Right atrium auricular region (tissue), 2 donors: Measurements from ENCODE around the gene ZNF536. TPM values are rescaled to one million over a fixed set of nuclear protein-coding genes. Genes with fewer than 3 reads are reported as not detected.

Experiments used
- DNase-seq: peaks from one replicate; pipeline ENCODE4 v3.0.0-alpha.2; 2019; ENCODE audit warnings: low spot score
- H3K27ac ChIP-seq, 2 donors: fragments of 200-600 bp; sonication (generic); 1 replicate in 1 of 2; 2 replicates in 1 of 2; pipeline ENCODE4 v1.5.1; 2016 to 2019
- H3K27me3 ChIP-seq, 2 donors: fragments of 200-600 bp; sonication (generic); one replicate each; pipeline versions ENCODE4 v1.5.1 to v1.6.0; 2017 to 2019
- H3K36me3 ChIP-seq: fragments of 200-600 bp; sonication (generic); one replicate; pipeline ENCODE4 v1.5.1; 2016
- H3K4me1 ChIP-seq, 2 donors: fragments of 200-600 bp; sonication (generic); one replicate each; pipeline versions ENCODE4 v1.5.1 to v1.6.0; 2017 to 2019
- H3K4me3 ChIP-seq, 2 donors: fragments of 200-600 bp; sonication (generic); 1 replicate in 1 of 2; 2 replicates in 1 of 2; pipeline ENCODE4 v1.5.1; 2017 to 2019; ENCODE audit warnings: mild to moderate bottlenecking in 1 of 2, moderate library complexity in 1 of 2
- H3K9me3 ChIP-seq, 2 donors: fragments of 200-600 bp; sonication (generic); one replicate each; pipeline ENCODE4 v1.5.1; 2019
- CTCF ChIP-seq, 2 donors: fragments of 200-600 bp; sonication (generic); IDR thresholded peaks; one replicate each; pipeline ENCODE4 v1.5.1; 2019; ENCODE audit warnings: antibody characterized with exemption in 2 of 2
- total RNA-seq, 2 donors: library from RNA; depleted of rRNA; stranded (reverse); fragments of >200 nt; gene quantifications; one replicate each; pipeline ENCODE4 v1.1.0, GENCODE V29; 2016

Gene ZNF536
- total RNA-seq, 2 donors from 2014 or later: 1.9 to 2.7 TPM

- Histone ChIP-seq H3K4me3 (no peak overlapping the region), H3K36me3 (no peaks in the 10 kb centered on the region), H3K27me3 (no peaks in the 10 kb centered on the region), H3K27ac (no peak overlapping the region), H3K4me1 (no peaks in the 10 kb centered on the region), H3K9me3 (no peaks in the 10 kb centered on the region)
- DNase-seq: no peak
- TF ChIP-seq CTCF (IDR thresholded peaks at IDR 0.05): no peak
Measured at GRCh38 chr19:30512176-30513081, 140.2 kb downstream of the ZNF536 start.

- DNase-seq: no peak
- no peak overlapping the region for H3K27ac ChIP-seq
- TF ChIP-seq CTCF (IDR thresholded peaks at IDR 0.05): no peak
- no peaks in the 10 kb centered on the region for H3K4me1 ChIP-seq
- no peak overlapping the region for H3K4me3 ChIP-seq
- H3K9me3 ChIP-seq: no peaks in the 10 kb centered on the region
- no peaks in the 10 kb centered on the region for H3K27me3 ChIP-seq
- no peaks in the 10 kb centered on the region for H3K36me3 ChIP-seq
Measured at GRCh38 chr19:30513082-30513411, 140.9 kb downstream of the ZNF536 start.

- Histone ChIP-seq H3K27ac (no peak overlapping the region), H3K9me3 (no peaks in the 10 kb centered on the region), H3K4me3 (no peak overlapping the region), H3K36me3 (no peaks in the 10 kb centered on the region), H3K27me3 (no peaks in the 10 kb centered on the region), H3K4me1 (no peaks in the 10 kb centered on the region)
- no peak for DNase-seq
- no peak for TF ChIP-seq CTCF (IDR thresholded peaks at IDR 0.05)
Measured at GRCh38 chr19:30516111-30516510, 143.9 kb downstream of the ZNF536 start.

- TF ChIP-seq CTCF (IDR thresholded peaks at IDR 0.05): no peak
- Histone ChIP-seq H3K27ac (no peak overlapping the region), H3K4me3 (no peak overlapping the region), H3K36me3 (no peaks in the 10 kb centered on the region), H3K9me3 (no peaks in the 10 kb centered on the region), H3K27me3 (no peaks in the 10 kb centered on the region), H3K4me1 (no peaks in the 10 kb centered on the region)
- no peak for DNase-seq
Measured at GRCh38 chr19:30516531-30516930, 144.3 kb downstream of the ZNF536 start.

- Histone ChIP-seq H3K27ac (no peak overlapping the region), H3K36me3 (no peaks in the 10 kb centered on the region), H3K27me3 (no peaks in the 10 kb centered on the region), H3K4me3 (no peak overlapping the region), H3K4me1 (no peaks in the 10 kb centered on the region), H3K9me3 (no peaks in the 10 kb centered on the region)
- TF ChIP-seq CTCF (IDR thresholded peaks at IDR 0.05): no peak
- DNase-seq: peak; percentile 42
Measured at GRCh38 chr19:30518965-30519606, 146.9 kb downstream of the ZNF536 start.
